Kidney (tissue), 14 donors: ENCODE measurements around the gene POLR3A. TPM values are rescaled to one million over a fixed set of nuclear protein-coding genes. Genes with fewer than 3 reads are reported as not detected.

Source experiments
- DNase-seq, 5 donors: peaks; one replicate each; pipeline ENCODE4 v3.0.0-alpha.2; 2013 to 2020
- FAIRE-seq: peaks from 2 replicates; lab custom pipeline; 2012; peaks lifted over from hg19 to GRCh38; lab: Jason Lieb, UNC
- H3K27ac ChIP-seq, 2 donors: one replicate each; pipeline ENCODE4 v1.7.0; 2013; ENCODE audit warnings: low read depth in 2 of 2, low read length in 2 of 2, inconsistent platforms in 1 of 2
- H3K27me3 ChIP-seq: one replicate; pipeline ENCODE4 v1.7.1; 2013; ENCODE audit warnings: low read length, inconsistent platforms; ENCODE audit not compliant: control insufficient read depth, insufficient read depth
- H3K36me3 ChIP-seq, 3 donors: one replicate each; pipeline versions ENCODE4 v1.7.0 to v1.7.1; 2013; ENCODE audit warnings: low read length in 3 of 3, control low read depth in 1 of 3, inconsistent platforms in 1 of 3; ENCODE audit not compliant: insufficient read depth in 3 of 3, control insufficient read depth in 2 of 3
- H3K4me1 ChIP-seq, 3 donors: one replicate each; pipeline versions ENCODE4 v1.7.0 to v1.7.1; 2013; ENCODE audit warnings: low read length in 3 of 3, inconsistent platforms in 1 of 3, low read depth in 1 of 3; ENCODE audit not compliant: control insufficient read depth in 2 of 3, insufficient read depth in 2 of 3
- H3K4me3 ChIP-seq, 3 donors: one replicate each; pipeline versions ENCODE4 v1.7.0 to v1.8.1; 2013; ENCODE audit warnings: low read length in 3 of 3, control low read depth in 1 of 3, inconsistent platforms in 1 of 3
- H3K9ac ChIP-seq, 3 donors: one replicate each; pipeline versions ENCODE4 v1.7.0 to v1.7.1; 2013; ENCODE audit warnings: low read length in 3 of 3, control low read depth in 1 of 3, inconsistent platforms in 1 of 3
- H3K9me3 ChIP-seq, 3 donors: one replicate each; pipeline versions ENCODE4 v1.7.0 to v1.7.1; 2013; ENCODE audit warnings: low read length in 3 of 3, control low read depth in 1 of 3, inconsistent platforms in 1 of 3; ENCODE audit not compliant: control insufficient read depth in 2 of 3, insufficient read depth in 1 of 3
- intact Hi-C: fragments of 100-400 bp; cut with DNase I; formaldehyde crosslinking; loops from one replicate; pipeline ENCODE4 v1.11.1; 2022
- polyA plus RNA-seq: library from polyadenylated mRNA; stranded (reverse); fragments of 350-450 nt; fragmentation: Illumina TruSeq; extraction: RNeasy Lipid Tissue Mini Kit (QIAGEN cat#74804); gene quantifications from one replicate; pipeline ENCODE4 v1.2.3, GENCODE V29; 2014; ENCODE audit warnings: low read depth, low replicate concordance; ENCODE audit not compliant: insufficient read depth
- total RNA-seq: library from RNA; stranded (reverse); fragmentation: NEBNext Ultra II Directional; extraction: Animal tissue kit (Norgen Biotek cat#: 25700); gene quantifications from one replicate; pipeline ENCODE4 v1.2.1, GENCODE V29; 2021
- TF ChIP-seq, protein P1 (sequence below): IDR thresholded peaks from 3 replicates; pipeline ENCODE4 v1.5.1; 2012; ENCODE audit warnings: mild to moderate bottlenecking, moderate library complexity, borderline replicate concordance; ENCODE audit not compliant: insufficient read depth; ENCODE audit errors: extremely low read depth
- donor health status: control.
- donor health status: control.
- donor health status: control.
- donor health status: control.
- donor health status: control.
- donor health status: DM: yes; HTN: yes; CAD: no.
- donor health status: Normal renal cell carcinoma (clear cell type).

The POLR3A gene
- total and polyA plus RNA-seq, 2 donors from 2014 or later = 4.9 to 13.3 TPM

DNA sequence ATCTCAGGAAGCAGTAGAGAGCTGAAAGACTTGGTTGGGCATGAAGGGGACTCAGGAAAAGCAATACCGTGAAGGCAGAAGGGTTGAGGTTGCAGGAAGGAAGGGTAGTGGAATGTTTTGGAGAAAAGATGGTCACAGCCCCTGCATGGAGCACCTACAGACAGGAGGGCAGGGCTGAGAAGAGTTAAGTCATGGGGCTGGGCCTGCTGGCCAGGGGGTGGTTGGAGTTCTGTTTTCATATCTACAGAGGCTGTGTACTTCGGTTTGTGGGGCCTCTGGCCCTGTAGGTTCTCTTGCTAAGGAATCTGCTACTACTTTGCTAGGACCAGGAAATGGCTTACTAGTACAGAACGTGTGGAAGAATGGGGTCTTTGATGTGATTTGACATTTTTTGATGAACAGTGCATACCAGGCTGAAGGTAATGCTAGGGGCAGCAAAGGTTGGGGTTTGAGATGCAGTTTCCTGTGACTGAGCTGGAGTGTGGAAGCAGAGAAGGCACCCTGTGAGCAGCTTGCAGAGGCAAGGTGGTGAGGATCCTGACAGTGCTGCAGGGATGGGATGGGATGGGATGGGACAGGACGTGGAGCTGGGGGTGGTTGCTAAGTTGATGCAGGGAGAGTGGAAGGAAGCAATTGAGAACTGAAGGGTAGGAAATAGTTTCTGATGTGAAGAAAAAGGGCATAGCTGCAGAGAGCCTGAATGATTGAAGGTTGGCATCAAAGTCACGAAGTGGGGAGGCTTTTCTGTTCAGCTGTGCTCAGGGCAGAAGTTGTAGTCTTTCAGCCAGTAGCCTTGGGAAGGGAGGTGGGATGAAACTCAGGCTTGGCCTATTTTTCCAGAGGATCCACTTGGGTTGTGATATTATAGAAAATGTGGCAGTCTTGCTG, 12.1 kb upstream of the POLR3A start:
- Histone ChIP-seq H3K4me1 (peaks cover 0 to 4% (median 4%) of the 10 kb centered on the region in 3 donors), H3K36me3 (peaks cover 24 to 48% (median 31%) of the 10 kb centered on the region in 3 donors), H3K9me3 (no peaks in the 10 kb centered on the region), H3K9ac (no peak overlapping the region), H3K27ac (no peak overlapping the region), H3K27me3 (no peaks in the 10 kb centered on the region), H3K4me3 (no peak overlapping the region)
- DNase-seq (no peak), FAIRE-seq (no peak)
- TF ChIP-seq, protein P1, sequence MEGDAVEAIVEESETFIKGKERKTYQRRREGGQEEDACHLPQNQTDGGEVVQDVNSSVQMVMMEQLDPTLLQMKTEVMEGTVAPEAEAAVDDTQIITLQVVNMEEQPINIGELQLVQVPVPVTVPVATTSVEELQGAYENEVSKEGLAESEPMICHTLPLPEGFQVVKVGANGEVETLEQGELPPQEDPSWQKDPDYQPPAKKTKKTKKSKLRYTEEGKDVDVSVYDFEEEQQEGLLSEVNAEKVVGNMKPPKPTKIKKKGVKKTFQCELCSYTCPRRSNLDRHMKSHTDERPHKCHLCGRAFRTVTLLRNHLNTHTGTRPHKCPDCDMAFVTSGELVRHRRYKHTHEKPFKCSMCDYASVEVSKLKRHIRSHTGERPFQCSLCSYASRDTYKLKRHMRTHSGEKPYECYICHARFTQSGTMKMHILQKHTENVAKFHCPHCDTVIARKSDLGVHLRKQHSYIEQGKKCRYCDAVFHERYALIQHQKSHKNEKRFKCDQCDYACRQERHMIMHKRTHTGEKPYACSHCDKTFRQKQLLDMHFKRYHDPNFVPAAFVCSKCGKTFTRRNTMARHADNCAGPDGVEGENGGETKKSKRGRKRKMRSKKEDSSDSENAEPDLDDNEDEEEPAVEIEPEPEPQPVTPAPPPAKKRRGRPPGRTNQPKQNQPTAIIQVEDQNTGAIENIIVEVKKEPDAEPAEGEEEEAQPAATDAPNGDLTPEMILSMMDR = no peak
- intact Hi-C loops = loop anchor here (10.0 kb wide), 1 partner anchor 1153 kb away; no protein-coding TSS in a partner anchor

DNA sequence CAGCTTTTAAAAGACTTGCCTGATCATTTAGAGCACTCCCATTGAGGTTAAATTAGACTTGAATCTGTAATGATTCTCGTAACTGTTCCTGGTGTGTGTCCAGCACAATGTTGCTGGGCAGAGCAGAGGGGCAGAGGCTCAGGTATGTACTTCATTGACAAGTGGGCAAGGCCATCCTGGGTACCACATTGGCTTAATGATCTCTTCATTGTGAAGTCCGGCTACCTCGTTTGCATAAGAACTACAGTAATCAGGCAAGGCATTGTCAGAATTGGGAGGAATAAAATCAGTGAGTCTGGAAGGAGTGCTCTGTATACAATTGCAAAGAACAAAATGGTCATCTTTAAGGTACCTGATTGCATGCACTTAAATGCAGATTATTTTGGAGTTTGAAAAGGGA, 10.4 kb upstream of the POLR3A start:
- no peaks in the 10 kb centered on the region for H3K27me3 ChIP-seq
- no peak for FAIRE-seq

DNA sequence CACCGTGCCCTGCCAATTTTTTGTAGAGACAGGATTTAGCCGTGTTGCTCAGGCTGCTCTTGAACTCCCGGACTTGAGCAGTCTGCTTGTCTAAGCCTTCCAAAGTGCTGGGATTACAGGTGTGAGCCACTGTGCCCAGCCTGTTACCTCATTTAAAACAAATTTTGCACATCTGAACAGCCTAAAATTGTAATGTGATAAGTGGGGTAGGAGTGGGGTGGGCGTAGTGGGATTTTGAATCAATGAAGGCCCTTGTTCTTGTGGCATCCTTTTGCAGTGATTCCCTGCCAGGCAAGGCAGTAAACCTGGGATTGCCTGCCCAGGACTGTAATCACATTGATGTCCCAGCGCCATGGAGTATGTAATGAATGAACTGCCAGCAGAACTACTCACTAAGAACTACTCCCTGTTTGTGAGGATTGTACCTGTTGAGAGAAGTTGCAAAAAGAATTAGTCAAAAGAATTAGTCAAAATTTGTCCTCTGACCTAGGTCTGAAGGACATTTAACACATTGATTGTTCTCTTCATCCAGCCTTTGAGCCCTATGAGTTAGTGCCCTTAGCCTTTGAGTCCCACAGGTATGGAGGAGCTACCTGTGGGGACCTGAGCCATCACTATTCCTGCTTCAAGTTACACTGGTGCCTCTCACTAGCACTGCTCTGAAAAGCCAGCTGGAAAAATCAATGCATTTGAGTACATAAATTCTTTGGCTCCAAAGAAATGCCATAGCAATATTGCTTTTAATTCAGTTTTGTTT, 9.7 kb upstream of the POLR3A start:
- FAIRE-seq (no peak), DNase-seq (no peak)
- no peak overlapping the region for H3K9ac ChIP-seq
- intact Hi-C loops = no loop called here
- H3K4me3 ChIP-seq = no peak overlapping the region
- peaks cover 36 to 57% (median 38%) of the 10 kb centered on the region in 3 donors for H3K36me3 ChIP-seq
- no peaks in the 10 kb centered on the region for H3K9me3 ChIP-seq
- no peaks in the 10 kb centered on the region for H3K27me3 ChIP-seq
- TF ChIP-seq, protein P1 = no peak
- no peak overlapping the region for H3K27ac ChIP-seq
- H3K4me1 ChIP-seq = peaks cover 3 to 10% (median 10%) of the 10 kb centered on the region in 3 donors

More for the DNA sequence above, 10.4 kb upstream of the POLR3A start:
- Histone ChIP-seq H3K9me3 (no peaks in the 10 kb centered on the region), H3K9ac (no peak overlapping the region), H3K4me3 (no peak overlapping the region), H3K4me1 (peaks cover under 1 to 10% (median 7%) of the 10 kb centered on the region in 3 donors), H3K27ac (no peak overlapping the region), H3K36me3 (peaks cover 36 to 57% (median 38%) of the 10 kb centered on the region in 3 donors)
- intact Hi-C loops = loop anchor here (10.0 kb wide), 1 partner anchor 1155 kb away; no protein-coding TSS in a partner anchor
- DNase-seq = no peak
- TF ChIP-seq, protein P1 = no peak
